GM21526 (cell line): ENCODE data around the gene TMEM179.
"Not testable (repeated sequence)": the region's sequence is repeated elsewhere in the genome, so short reads cannot be mapped to it uniquely, and the experiment has no call there.

Experiments used
- ATAC-seq: cut with Tn5 transposase; IDR thresholded peaks from one replicate; pipeline ENCODE4 v1.9.1; 2021; ENCODE audit warnings: moderate library complexity; ENCODE audit not compliant: unreplicated experiment, low FRiP score

The TMEM179 gene

DNA sequence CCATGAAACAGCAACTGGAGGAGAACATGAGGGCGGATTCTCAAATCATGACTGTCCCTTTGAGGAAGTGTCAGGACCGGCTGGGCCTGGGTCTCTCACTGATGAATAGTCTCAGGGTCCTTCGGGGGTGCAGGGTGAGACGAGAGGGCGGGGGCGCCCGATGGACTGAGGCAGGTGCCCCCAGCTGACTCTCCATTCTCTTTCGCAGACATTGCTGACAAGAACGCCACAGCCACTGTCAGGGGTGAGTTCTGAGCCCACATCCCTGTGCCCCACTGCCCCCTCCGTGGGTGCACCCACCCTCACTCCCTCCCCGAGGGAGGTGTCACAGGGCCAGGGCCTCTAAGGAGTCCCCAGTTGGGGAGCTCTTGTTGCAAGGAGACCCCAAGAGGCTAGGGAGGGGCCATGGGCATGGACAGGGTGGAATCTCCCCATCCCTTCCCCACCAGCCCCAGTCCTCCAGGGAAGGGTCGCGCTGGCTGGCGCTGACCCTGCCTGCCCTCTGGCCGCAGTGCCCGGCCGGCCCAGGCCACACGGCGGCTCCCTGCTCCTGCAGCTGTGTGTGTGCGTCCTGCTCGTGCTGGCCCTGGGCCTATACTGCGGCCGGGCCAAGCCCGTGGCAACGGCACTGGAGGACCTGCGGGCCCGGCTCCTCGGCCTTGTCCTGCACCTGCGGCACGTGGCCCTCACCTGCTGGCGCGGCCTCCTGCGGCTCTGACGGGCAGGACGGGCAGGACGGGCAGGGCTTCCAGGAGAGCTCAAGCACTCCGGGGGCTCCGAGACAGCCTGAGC, 16.3 kb downstream of the TMEM179 start:
- ATAC-seq: no peak

DNA sequence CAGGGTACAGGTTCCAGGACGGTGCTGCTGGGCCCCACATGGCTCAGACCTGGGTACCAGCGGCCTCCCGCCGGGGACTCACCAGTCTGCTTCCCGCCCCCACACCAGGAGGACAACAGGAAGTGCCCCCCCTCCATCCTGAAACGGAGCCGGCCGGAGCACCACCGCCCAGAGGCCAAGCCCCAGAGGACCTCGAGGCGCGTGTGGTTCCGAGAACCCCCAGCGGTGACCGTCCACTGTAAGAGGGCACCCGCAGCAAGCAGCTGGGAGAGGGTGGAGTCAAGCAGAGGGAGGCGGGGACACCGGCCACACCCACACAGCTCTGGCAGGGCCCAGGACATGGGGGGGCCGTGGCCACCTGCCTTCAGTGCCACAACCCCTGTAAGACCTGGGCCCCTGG, 16.9 kb downstream of the TMEM179 start:
- ATAC-seq: no peak

DNA sequence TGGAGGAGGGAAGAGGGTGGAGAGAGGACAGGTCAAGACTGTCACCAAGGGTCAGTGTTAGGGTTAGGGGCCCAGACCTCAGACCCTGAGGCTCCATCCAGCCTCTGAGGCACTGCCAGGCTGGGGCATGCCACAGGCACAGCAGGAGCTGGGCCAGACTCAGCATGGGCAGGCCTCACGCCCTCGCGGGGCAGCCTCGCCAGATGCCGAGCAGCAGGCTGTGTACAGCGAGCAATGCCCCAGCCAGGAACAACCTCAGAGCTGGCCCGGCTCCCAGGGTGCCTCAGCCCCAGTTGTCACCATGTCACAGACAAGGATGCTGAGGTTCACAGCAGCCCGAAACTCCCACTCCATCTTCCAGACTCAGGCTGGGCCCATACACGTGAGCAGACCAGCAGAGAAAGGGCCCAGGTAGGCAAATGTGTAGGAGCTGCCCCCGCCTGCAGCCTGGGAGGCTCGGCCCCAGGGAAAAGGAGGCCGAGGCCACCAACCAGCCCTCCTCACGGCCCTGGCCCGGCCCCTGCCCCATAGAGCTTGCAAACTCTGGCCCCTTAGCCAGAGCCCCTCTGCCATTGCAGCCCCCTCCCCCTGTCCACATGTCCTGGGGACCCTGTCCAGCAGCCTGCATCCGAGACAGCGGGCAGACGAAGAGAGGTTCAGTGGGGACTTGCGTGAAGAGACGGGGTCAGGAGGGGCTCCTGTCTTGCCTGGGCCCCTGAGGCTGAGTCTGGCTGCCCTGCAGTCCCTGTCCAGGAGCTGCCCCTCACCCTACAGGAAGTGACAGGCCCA, 17.5 kb downstream of the TMEM179 start:
- ATAC-seq: no peak

DNA sequence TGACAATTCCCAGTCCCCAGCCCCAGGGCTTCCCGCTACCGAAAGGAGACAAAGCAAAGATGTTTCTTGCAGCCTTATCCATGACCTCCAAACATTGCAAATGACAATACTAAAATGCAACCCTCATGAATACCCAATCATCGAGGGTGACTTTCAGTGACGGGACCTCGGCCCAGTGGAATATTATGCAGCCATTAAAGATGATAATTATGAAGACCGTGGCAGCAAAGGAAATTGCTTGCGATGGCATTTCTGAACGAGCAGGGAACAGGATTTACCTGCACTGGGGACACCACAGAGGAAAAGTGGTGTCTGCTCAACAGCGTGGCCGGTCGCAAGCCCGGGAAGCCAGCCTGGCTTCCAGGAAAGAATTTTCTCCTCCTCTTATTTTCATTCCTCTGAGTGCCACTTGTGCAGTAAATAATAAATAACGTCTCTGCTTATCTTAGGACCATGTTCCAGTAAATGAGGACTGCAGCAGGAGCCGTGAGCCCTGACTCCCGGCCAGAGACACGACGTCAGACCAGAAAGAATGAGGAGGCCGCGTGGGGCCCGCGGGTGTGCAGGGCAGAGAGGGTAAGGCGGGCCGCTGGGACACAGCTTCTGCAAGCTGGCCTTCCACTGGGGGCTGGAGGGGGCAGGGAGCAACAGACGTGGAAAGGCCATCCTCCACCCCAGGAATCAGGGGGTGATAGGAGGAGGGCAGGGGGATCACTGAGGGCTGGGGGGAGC, 18.4 kb downstream of the TMEM179 start:
- no peak for ATAC-seq

DNA sequence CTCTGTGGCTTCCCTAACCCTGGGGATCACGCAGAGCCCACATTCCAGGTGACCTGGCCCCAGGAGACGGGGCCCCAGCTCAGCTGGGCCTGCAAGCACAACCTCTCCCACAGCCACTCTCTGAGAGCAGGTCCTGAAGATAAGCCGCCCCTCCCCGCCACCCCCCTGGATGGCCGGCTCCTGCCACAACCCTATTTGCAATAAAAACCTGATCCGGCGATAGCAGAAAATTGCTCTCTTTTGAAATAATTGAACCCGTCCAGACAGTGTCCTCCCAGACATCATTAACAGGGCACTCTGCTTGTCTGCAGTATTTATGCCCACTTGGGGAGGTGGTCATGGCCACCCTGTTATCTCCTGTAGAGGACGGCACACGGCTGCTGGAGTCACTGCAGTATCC, 20.0 kb downstream of the TMEM179 start:
- no peak for ATAC-seq

DNA sequence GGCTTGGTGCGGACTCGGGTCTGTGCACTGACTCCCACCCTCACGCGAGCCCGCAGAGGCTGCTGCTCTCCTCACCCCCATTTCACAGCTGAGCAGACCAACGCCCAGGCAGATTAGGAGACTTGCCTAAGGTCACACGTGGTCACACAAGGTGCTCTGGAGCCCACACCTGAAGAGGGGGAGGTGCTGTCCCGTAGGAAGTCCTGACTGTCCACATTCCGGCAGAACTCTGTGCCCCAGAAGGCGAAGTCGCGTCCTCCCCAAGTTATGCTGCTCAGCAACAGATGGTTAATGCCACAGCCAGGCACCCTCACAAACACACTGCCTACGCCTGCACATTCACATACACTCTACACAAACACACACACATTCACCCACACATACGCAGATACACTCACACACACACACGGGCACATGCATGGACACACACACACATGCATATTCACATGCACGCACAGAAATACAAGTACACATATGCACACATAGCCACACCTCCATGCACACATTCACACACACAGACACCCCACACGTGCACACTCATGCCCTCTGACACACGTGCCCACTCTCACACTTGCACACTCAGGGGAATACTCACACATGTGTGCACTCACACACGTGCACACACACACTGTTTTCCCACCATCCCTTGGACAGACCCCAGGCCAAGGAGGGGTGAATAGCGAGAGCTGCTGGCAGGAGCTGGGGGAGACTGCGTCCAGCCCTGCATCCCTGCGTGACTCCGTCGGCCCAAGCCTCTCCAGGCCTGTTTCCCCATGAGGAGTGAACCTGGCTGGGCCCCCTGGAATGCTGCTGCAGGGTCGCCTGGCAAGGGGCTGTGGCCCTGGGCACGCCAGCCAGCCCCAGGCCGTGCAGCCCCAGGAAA, 20.9 kb downstream of the TMEM179 start:
- ATAC-seq: no peak

DNA sequence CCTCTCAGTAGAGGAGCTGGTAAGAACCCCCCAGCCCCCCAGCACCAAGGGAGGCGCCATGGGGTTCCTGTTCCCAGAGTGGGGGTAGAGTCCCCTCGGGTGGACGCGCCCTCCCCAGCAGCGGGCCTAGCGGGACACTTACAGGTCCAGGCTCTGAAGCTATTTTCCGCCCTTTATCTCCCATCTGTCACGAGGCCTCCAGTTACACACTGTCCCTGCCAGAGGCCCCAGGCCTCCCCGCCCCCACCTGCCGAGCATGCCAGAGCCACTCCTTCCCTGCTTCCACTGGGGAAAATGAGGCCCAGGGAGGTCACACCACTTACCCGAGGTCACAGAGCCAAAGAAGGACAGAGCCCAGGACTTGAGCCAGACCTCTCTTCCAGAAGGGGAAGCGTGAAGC, 21.9 kb downstream of the TMEM179 start:
- no peak for ATAC-seq

DNA sequence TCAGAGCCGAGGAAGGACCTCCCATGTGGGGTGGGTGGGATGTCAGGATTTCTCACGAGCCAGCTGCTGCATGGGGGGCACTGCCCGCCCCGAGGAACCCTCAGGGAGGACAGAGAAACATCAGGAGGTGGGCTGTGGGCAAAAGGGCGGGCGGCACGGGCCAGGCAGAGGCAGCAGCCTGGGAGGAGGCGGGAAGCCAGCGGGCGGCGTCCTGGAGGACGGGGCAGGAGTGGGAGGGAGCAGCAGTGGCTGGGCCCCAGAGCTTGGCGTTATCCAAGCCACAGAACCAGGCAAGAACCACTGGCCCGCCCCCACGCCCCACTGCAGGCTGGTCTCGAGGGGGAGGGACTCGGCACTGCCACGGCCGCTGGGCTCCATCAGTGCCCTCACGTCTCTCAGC, 22.6 kb downstream of the TMEM179 start:
- no peak for ATAC-seq

DNA sequence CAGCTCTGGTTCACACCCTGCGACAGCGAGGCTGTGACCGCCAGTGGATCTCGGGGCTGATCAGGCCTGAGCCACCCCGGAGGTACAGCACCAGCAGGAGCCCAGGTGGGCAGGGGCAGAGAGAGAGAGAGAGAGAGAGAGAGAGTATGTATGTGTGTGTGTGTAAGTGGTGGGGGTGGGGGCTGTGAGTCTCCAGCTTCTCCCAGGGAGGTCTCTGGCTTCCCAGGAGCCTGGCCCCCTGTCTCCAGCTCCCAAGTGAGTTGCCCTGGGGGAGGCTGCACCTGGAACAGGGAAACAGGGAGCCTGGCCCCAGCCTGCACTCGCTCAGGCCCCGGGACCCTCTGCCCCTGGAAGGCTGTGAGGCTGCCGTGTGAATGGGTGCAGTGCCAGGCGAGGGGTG, 23.1 kb downstream of the TMEM179 start:
- no peak for ATAC-seq

DNA sequence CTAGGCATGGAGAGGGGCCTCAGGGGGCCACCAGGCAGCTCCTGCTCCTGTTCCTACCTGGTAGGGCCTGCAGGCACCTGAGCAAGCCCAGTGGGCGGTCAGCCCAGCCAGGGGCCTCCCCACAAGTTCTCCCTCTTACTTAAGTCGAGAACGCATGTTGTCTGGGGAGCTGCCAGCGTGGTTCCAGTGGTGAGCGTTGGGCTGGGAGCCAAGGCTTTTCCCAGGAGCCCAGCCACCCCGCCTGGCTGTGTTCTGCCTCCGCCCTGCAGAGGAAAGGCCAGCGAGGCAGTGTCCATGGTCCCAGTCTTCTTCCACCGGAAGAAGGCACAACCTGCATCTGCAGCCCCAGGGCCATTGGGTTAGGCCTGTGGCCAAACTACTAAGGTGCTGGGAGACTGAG, 23.6 kb downstream of the TMEM179 start:
- no peak for ATAC-seq

DNA sequence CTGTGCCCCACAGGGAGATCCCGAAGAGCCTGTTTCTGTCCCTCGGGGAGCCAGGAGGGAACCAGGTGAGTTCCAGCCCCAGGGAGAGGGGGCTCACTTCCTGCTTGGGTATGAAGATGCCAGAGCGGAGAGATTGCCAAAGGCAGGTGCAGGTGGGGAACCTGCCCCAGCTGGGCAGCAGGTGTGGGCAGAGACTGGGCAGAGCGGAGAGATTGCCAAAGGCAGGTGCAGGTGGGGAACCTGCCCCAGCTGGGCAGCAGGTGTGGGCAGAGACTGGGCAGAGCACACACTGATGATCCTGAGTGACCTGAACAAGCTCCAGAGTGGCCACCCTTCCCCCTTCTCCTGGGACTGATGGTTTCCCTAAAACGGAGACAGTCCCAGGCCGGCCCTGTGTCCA, 24.6 kb downstream of the TMEM179 start:
- not testable (repeated sequence) for ATAC-seq

DNA sequence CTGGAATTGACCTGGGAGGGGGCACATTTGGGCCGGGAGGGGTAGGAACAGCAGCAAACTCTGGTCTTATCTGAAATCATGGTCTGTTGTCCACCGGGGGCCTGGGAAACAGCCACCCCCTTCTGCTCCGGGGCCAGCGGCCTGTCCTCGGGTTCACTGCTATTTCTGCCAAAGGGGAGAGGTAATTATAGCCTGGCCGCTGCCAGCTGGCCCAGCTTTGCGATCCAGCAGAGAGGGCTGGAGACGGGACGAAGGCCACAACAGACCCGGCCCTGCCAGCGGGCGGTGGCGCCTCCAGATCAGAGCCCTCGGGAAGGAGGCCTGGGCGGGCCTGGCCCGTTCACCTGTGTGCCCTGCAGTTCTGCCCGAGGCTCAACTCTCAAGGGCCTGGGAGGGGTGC, 25.1 kb downstream of the TMEM179 start, which contains the start of gene C14orf180:
C14orf180 (plus strand) TSS at position 258 of the 400 bp plus-strand sequence. CDS start 6,667 bp downstream, outside the sequence.
- no peak for ATAC-seq

DNA sequence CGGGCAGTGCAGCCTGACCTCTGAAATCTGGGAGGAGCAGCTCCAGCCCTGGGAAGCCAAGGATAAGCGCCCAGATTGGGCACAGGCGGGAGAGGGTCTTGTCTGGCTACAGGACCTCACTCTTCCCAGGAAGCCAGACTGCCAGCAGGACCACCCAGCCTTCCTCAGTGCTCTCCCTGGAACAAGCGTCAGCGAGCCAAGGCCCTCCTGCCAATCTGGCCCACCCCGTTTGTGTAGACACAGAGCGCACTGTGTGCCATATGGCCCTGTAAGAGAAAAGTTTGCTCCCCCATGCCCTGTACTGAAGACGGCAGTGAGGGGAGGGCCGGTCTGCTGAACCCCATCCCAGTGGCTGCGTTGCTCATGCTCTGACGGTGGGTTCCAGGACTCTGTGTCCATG, 26.3 kb downstream of the TMEM179 start:
- ATAC-seq: no peak

DNA sequence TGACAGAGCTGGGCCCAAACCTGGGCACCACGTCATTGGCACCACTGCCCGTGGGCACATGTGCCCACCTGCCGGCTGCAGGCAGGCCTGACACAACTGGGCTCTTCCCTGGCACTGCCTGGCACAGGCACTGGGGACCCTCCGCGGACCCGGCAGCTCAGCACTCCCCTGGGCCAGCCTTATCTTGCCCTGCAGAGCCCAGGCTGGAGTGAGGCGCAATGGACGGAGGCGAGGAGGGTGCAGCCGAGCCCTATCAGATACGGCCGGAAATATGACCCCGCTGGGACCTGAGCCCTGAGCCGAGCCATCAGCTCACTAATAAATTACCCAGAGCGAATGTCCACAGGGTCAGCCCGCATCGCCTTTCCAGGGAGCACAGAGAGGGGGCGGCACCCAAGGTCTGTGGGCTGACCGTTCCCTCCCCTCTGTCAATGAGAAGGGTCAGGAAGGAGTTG, 26.7 kb downstream of the TMEM179 start:
- no peak for ATAC-seq

DNA sequence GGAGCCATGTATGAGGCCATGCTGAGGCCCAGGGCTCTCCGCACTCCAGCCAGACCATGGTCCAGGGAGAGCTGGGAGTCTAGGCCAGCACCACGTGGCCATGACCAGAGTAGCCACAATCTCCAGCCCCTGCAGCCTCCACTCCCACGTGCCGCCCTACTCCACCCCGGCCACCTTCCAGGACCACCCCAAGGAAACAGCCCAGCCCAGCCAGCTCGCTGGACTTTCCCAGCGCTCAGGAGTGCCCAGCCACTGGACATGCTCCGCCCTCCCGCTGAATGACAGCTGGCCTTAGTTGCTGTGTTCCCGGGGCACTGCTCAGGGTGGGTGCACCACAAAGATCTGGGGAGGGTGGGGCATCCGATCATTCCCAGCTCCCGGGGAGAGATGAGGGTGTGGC, 27.1 kb downstream of the TMEM179 start:
- ATAC-seq: no peak

DNA sequence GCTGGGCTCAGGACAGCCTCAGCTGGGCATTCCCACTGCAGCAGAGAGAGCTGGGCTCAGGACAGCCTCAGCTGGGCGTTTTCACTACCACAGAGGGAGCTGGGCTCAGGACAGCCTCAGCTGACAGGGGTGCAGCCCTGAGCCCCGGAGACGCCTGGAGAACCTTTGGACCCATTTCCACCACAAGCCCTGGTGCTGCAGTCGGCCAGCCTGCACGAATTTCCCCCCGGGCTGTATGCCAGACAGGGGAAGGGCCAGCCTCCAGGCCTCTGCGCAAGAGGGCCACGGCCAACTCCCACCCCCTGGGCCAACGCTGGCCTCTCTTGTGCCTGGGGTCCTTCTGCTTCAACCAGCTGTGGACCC, 27.6 kb downstream of the TMEM179 start:
- no peak for ATAC-seq

DNA sequence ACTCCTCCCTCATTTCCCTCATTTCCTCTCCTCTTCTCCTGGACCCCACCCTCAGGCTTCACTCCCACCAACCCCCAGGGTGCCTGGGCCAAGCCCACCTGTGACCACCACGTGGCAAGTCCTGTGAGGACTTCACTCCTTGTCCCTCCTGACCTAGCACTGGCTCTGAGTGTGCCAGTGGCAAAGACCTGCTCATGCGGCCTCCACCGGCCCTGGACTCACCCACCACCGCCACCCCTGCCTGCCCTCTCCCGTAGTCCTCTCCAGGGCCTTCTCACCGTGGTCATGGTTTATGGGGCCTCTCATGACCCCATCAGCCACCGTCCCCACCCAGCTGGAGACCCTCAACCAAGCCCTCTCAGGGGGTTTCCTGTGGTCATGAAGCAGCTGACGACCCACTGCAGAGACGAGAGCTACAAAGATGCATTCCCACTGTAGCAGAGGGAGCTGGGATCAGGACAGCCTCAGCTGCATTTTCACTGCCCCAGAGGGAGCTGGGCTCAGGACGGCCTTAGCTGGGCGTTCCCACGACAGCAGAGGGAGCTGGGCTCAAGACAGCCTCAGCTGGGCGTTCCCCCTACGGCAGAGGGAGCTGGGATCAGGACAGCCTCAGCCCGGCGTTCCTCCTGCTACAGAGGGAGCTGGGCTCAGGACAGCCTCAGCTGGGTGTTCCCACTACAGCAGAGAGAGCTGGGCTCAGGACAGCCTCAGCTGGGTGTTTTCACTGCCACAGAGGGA, 28.2 kb downstream of the TMEM179 start:
- no peak for ATAC-seq

DNA sequence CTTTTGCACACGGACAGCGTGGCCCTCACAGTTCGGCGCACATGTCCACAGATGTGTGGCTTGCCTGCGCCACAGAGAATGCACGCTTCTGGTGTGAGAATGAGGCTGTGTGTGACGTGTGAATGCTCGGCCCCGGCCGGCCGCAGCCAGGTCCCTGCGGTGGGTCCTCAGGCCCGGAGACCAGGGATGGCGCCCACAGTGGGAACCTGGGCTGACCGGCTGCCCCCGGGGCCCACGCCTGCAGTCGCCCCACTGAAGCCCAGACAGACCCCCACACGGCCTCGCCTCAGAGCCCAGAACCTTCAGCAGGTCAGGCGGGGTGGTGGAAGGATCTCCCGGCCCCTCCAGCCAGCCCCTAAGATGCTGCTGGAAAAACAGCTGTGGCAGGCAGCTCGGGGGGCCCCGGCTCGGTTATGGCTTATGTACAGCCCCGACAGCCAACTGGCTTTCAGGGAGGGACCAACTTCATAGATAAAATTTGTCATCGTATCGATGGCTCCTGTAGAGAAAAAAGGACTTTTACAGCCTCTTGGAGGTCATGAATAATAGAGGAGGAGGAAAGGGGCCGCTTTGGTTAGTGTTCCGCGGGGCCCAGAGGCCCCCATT, 29.5 kb downstream of the TMEM179 start:
- ATAC-seq: no peak

DNA sequence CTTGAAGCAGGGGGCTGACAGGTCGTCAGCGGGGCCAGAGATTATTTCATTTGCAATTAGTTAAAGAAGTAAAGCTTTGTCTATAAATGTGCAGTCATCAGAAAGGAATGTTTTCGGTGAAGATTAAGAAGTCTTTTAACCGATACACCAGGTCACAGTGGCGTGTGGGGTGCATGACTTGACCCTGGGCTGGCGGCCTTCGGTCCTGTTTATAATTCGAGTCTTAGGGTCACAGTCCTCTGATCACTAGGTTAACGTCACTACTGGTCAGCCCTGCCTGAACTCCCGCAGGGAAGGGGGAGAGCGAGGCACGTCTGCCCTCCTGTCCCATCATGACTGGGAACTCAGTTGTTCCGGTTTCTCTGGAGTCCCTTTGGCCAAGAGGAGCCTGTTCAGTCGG, 30.0 kb downstream of the TMEM179 start:
- no peak for ATAC-seq
